ENCODE data around the gene TRIM2. TPM values are rescaled to one million over a fixed set of nuclear protein-coding genes. Genes with fewer than 3 reads are reported as not detected.

TRIM2 gene
- total RNA-seq, 1 donor from 2014 or later = 120 TPM

DNA sequence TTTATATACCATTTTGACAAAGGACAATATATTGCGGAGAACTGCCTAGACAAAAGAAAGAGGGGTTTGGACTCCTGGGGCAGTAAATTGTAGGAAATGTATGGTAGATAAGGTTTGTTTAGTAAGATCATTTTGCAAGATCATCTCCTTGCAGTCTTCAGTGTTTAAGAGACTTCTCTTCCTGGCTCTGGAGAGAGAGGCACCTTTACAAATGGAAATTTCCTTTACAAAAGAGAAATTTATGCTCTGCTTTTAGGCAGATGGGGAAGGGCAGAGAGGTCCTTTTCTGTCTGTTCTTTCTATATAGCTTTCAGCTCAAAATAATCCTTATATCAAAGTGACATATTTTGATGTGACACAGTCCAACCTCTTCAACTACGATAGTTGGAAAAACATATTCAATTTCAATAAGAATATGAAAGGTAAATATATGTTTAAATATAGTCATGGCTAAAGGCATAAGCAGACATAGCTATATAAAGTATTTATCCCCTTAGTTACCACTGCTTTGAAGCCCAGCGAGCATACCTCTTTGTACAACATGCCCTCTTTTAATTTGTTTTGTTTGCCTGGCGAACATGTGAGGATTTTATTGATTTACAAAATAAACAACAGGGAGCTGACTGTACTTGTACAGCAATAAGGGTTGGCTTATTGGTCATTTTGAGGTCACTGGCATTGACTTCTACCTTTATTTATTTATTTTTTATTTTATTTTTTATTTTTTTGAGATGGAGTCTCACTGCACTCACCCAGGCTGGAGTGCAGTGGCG is 65.2 kb downstream of the TRIM2 start:
- H3K27ac Mint-ChIP-seq (ENCODE audit: unreplicated experiment) = no peak overlapping the region
- no peaks in the 10 kb centered on the region for H3K27me3 Mint-ChIP-seq (ENCODE audit: unreplicated experiment)
- H3K36me3 Mint-ChIP-seq (ENCODE audit: unreplicated experiment) = no peaks in the 10 kb centered on the region
- H3K9me3 Mint-ChIP-seq (ENCODE audit: unreplicated experiment) = peaks cover 2% of the 10 kb centered on the region
- TF ChIP-seq, protein P1, sequence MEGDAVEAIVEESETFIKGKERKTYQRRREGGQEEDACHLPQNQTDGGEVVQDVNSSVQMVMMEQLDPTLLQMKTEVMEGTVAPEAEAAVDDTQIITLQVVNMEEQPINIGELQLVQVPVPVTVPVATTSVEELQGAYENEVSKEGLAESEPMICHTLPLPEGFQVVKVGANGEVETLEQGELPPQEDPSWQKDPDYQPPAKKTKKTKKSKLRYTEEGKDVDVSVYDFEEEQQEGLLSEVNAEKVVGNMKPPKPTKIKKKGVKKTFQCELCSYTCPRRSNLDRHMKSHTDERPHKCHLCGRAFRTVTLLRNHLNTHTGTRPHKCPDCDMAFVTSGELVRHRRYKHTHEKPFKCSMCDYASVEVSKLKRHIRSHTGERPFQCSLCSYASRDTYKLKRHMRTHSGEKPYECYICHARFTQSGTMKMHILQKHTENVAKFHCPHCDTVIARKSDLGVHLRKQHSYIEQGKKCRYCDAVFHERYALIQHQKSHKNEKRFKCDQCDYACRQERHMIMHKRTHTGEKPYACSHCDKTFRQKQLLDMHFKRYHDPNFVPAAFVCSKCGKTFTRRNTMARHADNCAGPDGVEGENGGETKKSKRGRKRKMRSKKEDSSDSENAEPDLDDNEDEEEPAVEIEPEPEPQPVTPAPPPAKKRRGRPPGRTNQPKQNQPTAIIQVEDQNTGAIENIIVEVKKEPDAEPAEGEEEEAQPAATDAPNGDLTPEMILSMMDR (IDR thresholded peaks at IDR 0.05; ENCODE audit: partially characterized antibody, unreplicated experiment) = no peak
- H3K4me1 Mint-ChIP-seq (ENCODE audit: low read depth, unreplicated experiment) = peaks cover 4% of the 10 kb centered on the region
- H3K4me3 Mint-ChIP-seq (ENCODE audit: unreplicated experiment) = no peak overlapping the region
- DNase-seq = no peak

GRCh38 chr4:153270361-153270760 is 66.1 kb downstream of the TRIM2 start:
- no peak overlapping the region for H3K4me3 Mint-ChIP-seq (ENCODE audit: unreplicated experiment)
- H3K9me3 Mint-ChIP-seq (ENCODE audit: unreplicated experiment) = peaks cover 2% of the 10 kb centered on the region
- no peaks in the 10 kb centered on the region for H3K27me3 Mint-ChIP-seq (ENCODE audit: unreplicated experiment)
- TF ChIP-seq, protein P1 (IDR thresholded peaks at IDR 0.05; ENCODE audit: partially characterized antibody, unreplicated experiment) = no peak
- no peak overlapping the region for H3K27ac Mint-ChIP-seq (ENCODE audit: unreplicated experiment)
- H3K4me1 Mint-ChIP-seq (ENCODE audit: low read depth, unreplicated experiment) = peaks cover 5% of the 10 kb centered on the region
- no peaks in the 10 kb centered on the region for H3K36me3 Mint-ChIP-seq (ENCODE audit: unreplicated experiment)
- no peak for DNase-seq

- H3K27ac Mint-ChIP-seq (ENCODE audit: unreplicated experiment) = no peak overlapping the region
These were observed 67.6 kb downstream of the TRIM2 start for GRCh38 chr4:153271820-153272219.

GRCh38 chr4:153273751-153274150 is 69.5 kb downstream of the TRIM2 start:
- no peak for DNase-seq
- TF ChIP-seq, protein P1 (IDR thresholded peaks at IDR 0.05; ENCODE audit: partially characterized antibody, unreplicated experiment) = no peak
- H3K4me3 Mint-ChIP-seq (ENCODE audit: unreplicated experiment) = no peak overlapping the region
- H3K27ac Mint-ChIP-seq (ENCODE audit: unreplicated experiment) = no peak overlapping the region
- no peaks in the 10 kb centered on the region for H3K36me3 Mint-ChIP-seq (ENCODE audit: unreplicated experiment)
- H3K9me3 Mint-ChIP-seq (ENCODE audit: unreplicated experiment) = no peaks in the 10 kb centered on the region
- H3K27me3 Mint-ChIP-seq (ENCODE audit: unreplicated experiment) = no peaks in the 10 kb centered on the region
- H3K4me1 Mint-ChIP-seq (ENCODE audit: low read depth, unreplicated experiment) = peaks cover 5% of the 10 kb centered on the region

More at GRCh38 chr4:153271820-153272219, 67.6 kb downstream of the TRIM2 start:
- no peak overlapping the region for H3K4me3 Mint-ChIP-seq (ENCODE audit: unreplicated experiment)
- TF ChIP-seq, protein P1 (IDR thresholded peaks at IDR 0.05; ENCODE audit: partially characterized antibody, unreplicated experiment) = no peak
- peaks cover 5% of the 10 kb centered on the region for H3K4me1 Mint-ChIP-seq (ENCODE audit: low read depth, unreplicated experiment)
- DNase-seq = no peak
- peaks cover 2% of the 10 kb centered on the region for H3K9me3 Mint-ChIP-seq (ENCODE audit: unreplicated experiment)
- no peaks in the 10 kb centered on the region for H3K36me3 Mint-ChIP-seq (ENCODE audit: unreplicated experiment)
- no peaks in the 10 kb centered on the region for H3K27me3 Mint-ChIP-seq (ENCODE audit: unreplicated experiment)

GRCh38 chr4:153274967-153275366 is 70.7 kb downstream of the TRIM2 start:
- Mint-ChIP-seq H3K4me1 (ENCODE audit: low read depth, unreplicated experiment) (peaks cover 5% of the 10 kb centered on the region), H3K27ac (ENCODE audit: unreplicated experiment) (no peak overlapping the region), H3K9me3 (ENCODE audit: unreplicated experiment) (no peaks in the 10 kb centered on the region), H3K27me3 (ENCODE audit: unreplicated experiment) (no peaks in the 10 kb centered on the region), H3K36me3 (ENCODE audit: unreplicated experiment) (no peaks in the 10 kb centered on the region), H3K4me3 (ENCODE audit: unreplicated experiment) (no peak overlapping the region)
- DNase-seq = no peak
- TF ChIP-seq, protein P1 (IDR thresholded peaks at IDR 0.05; ENCODE audit: partially characterized antibody, unreplicated experiment) = no peak

Measured in glutamatergic neuron (in vitro differentiated cells).